GM23338 (cell line): Measurements from ENCODE around the gene MTCL3.

Experiments used
- ATAC-seq: fragments of 200-7000 bp; cut with Tn5 transposase; 3 replicates; pipeline ENCODE4 v1.9.1; 2020
- DNase-seq: peaks from one replicate; pipeline ENCODE4 v3.0.0-alpha.2; 2015; ENCODE audit warnings: low spot score
- H2AFZ ChIP-seq: fragments of 200-600 bp; sonication (generic); 2 replicates; pipeline ENCODE4 v1.8.0; 2016; ENCODE audit warnings: antibody characterized with exemption, mild to moderate bottlenecking, moderate library complexity
- H3F3A ChIP-seq: fragments of 200-600 bp; sonication (generic); replicated peaks from 2 replicates; pipeline ENCODE4 v1.8.0; 2017; ENCODE audit warnings: antibody characterized with exemption, mixed run types, low read depth
- H3K27ac ChIP-seq: fragments of 200-600 bp; sonication (generic); 2 replicates; pipeline ENCODE4 v1.6.1; 2016; ENCODE audit warnings: low read depth
- H3K27me3 ChIP-seq: fragments of 200-600 bp; sonication (generic); 2 replicates; pipeline ENCODE4 v1.8.0; 2016; ENCODE audit warnings: mild to moderate bottlenecking, mixed run types, moderate library complexity; ENCODE audit not compliant: insufficient read depth
- H3K36me3 ChIP-seq: fragments of 200-600 bp; sonication (generic); 2 replicates; pipeline ENCODE4 v1.8.0; 2016; ENCODE audit warnings: mild to moderate bottlenecking; ENCODE audit not compliant: insufficient read depth
- H3K4me1 ChIP-seq: fragments of 200-600 bp; sonication (generic); 2 replicates; pipeline ENCODE4 v1.8.0; 2016; ENCODE audit warnings: mild to moderate bottlenecking, moderate library complexity; ENCODE audit not compliant: insufficient read depth
- H3K4me2 ChIP-seq: fragments of 200-600 bp; sonication (generic); 2 replicates; pipeline ENCODE4 v1.7.1; 2017; ENCODE audit warnings: mixed run types
- H3K4me3 ChIP-seq: fragments of 200-600 bp; sonication (generic); 2 replicates; pipeline ENCODE4 v1.6.1; 2016; ENCODE audit warnings: mixed run types
- H3K79me2 ChIP-seq: fragments of 200-600 bp; sonication (generic); replicated peaks from 2 replicates; pipeline ENCODE4 v1.8.0; 2017; ENCODE audit warnings: mild to moderate bottlenecking; ENCODE audit not compliant: insufficient read depth
- H3K9me2 ChIP-seq: fragments of 200-600 bp; sonication (generic); 2 replicates; pipeline ENCODE4 v1.8.0; 2017; ENCODE audit not compliant: insufficient read depth
- H4K20me1 ChIP-seq: fragments of 200-600 bp; sonication (generic); replicated peaks from 2 replicates; pipeline ENCODE4 v1.8.0; 2017; ENCODE audit warnings: mild to moderate bottlenecking; ENCODE audit not compliant: insufficient read depth
- H3K27ac Mint-ChIP-seq: 2 replicates; pipeline ENCODE4 v1.8.0; 2020; ENCODE audit warnings: inconsistent platforms, mild to moderate bottlenecking, moderate library complexity, mixed read lengths
- H3K27me3 Mint-ChIP-seq: 3 replicates; pipeline ENCODE4 v1.8.0; 2022; ENCODE audit warnings: low read depth, mild to moderate bottlenecking, moderate library complexity, mixed read lengths, inconsistent platforms; ENCODE audit not compliant: insufficient read depth, poor library complexity
- H3K36me3 Mint-ChIP-seq: 3 replicates; pipeline ENCODE4 v1.8.0; 2021; ENCODE audit warnings: low read depth, mild to moderate bottlenecking, inconsistent platforms, moderate library complexity, mixed read lengths
- H3K4me1 Mint-ChIP-seq: 3 replicates; pipeline ENCODE4 v1.8.0; 2020; ENCODE audit warnings: mild to moderate bottlenecking, inconsistent platforms, mixed read lengths
- H3K4me3 Mint-ChIP-seq: 3 replicates; pipeline ENCODE4 v1.8.0; 2021; ENCODE audit warnings: moderate library complexity, mild to moderate bottlenecking, inconsistent platforms, mixed read lengths
- H3K9me3 Mint-ChIP-seq: 3 replicates; pipeline ENCODE4 v1.8.0; 2020; ENCODE audit warnings: moderate library complexity, mild to moderate bottlenecking, inconsistent platforms, mixed read lengths
- CREB1 ChIP-seq: fragments of 250-450 bp; sonication (Bioruptor Pico); IDR thresholded peaks from 2 replicates; pipeline ENCODE4 v1.5.0; 2020; ENCODE audit warnings: low read depth, mild to moderate bottlenecking, moderate library complexity
- CTCF ChIP-seq, 2 experiments: fragments of 200-600 bp in 1 of 2; sonication (generic) in 1 of 2; conservative IDR thresholded peaks; 2 replicates each; pipeline versions ENCODE4 v1.5.1 to v1.6.1; 2016 to 2017; ENCODE audit warnings: antibody characterized with exemption in 2 of 2, low read depth in 2 of 2, mild to moderate bottlenecking in 2 of 2, moderate library complexity in 1 of 2
- EZH2 ChIP-seq: fragments of 200-600 bp; sonication (generic); IDR thresholded peaks from one replicate; pipeline ENCODE4 v1.8.0; 2017; ENCODE audit warnings: antibody characterized with exemption, mild to moderate bottlenecking, low read depth; ENCODE audit not compliant: unreplicated experiment
- EZH2phosphoT487 ChIP-seq: fragments of 200-600 bp; sonication (generic); IDR thresholded peaks from one replicate; pipeline ENCODE4 v1.8.1; 2018; ENCODE audit warnings: antibody characterized with exemption; ENCODE audit not compliant: unreplicated experiment
- JUNB ChIP-seq: IDR thresholded peaks from one replicate; pipeline ENCODE4 v1.6.1; 2016; ENCODE audit warnings: antibody characterized with exemption; ENCODE audit not compliant: unreplicated experiment
- NANOG ChIP-seq: IDR thresholded peaks from 2 replicates; pipeline ENCODE4 v1.6.1; 2016; ENCODE audit warnings: antibody characterized with exemption, borderline replicate concordance
- POLR2AphosphoS5 ChIP-seq: IDR thresholded peaks from 2 replicates; pipeline ENCODE4 v1.6.1; 2016; ENCODE audit warnings: antibody characterized with exemption, low read depth
- STAT1 ChIP-seq: IDR thresholded peaks from one replicate; pipeline ENCODE4 v1.6.1; 2016; ENCODE audit warnings: antibody characterized with exemption; ENCODE audit not compliant: unreplicated experiment
- ZNF114 ChIP-seq: fragments of 250-450 bp; sonication (Bioruptor Pico); IDR thresholded peaks from 2 replicates; pipeline ENCODE4 v1.5.0; 2020; ENCODE audit warnings: mild to moderate bottlenecking, moderate library complexity
- ZNF331 ChIP-seq: fragments of 250-450 bp; sonication (Bioruptor Pico); IDR thresholded peaks from 2 replicates; pipeline ENCODE4 v1.5.0; 2020; ENCODE audit warnings: low read depth, mild to moderate bottlenecking, moderate library complexity
- TF ChIP-seq, protein P1 (sequence below): IDR thresholded peaks from 2 replicates; pipeline ENCODE4 v1.6.1; 2016; ENCODE audit warnings: antibody characterized with exemption
- TF ChIP-seq, protein P2 (sequence below): fragments of 250-450 bp; sonication (Bioruptor Pico); IDR thresholded peaks from 2 replicates; pipeline ENCODE4 v1.5.0; 2020; ENCODE audit warnings: mild to moderate bottlenecking, moderate library complexity
- TF ChIP-seq, protein P3 (sequence below): IDR thresholded peaks from one replicate; pipeline ENCODE4 v1.6.1; 2018; ENCODE audit warnings: antibody characterized with exemption; ENCODE audit not compliant: unreplicated experiment

MTCL3 gene

DNA sequence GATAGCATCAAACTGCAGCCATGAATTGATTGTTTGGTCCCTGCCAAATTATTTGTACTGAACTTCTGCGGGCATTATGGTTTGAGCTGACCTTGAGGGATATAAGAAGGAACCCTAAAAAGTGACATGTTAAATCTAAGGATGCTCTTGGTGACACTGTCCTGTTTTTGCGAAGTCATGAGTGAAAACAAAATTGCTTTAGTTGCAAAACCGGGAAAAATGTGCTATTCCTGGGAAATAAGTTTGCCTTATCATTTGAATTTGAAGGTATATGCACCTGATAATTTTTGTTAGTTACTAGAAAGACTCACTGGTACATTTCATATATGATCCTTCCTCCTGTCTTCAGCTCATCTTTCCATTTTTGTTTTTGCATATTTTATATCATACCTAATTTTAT lies 67.7 kb downstream of the MTCL3 start:
- Histone ChIP-seq H3K27ac (no peak overlapping the region), H3K79me2 (no peaks in the 10 kb centered on the region), H3K27me3 (no peaks in the 10 kb centered on the region), H3K9me2 (no peaks in the 10 kb centered on the region), H3K4me2 (no peak overlapping the region), H2AFZ (no peak overlapping the region), H3K36me3 (no peaks in the 10 kb centered on the region), H3K4me3 (no peak overlapping the region), H3K4me1 (peaks cover 5% of the 10 kb centered on the region), H4K20me1 (no peaks in the 10 kb centered on the region), H3F3A (no peaks in the 10 kb centered on the region)
- no peaks in the 10 kb centered on the region for H3K9me3 Mint-ChIP-seq
- H3K4me3 Mint-ChIP-seq = no peak overlapping the region
- H3K27me3 Mint-ChIP-seq = no peaks in the 10 kb centered on the region
- DNase-seq (no peak), ATAC-seq (no peak)
- H3K4me1 Mint-ChIP-seq = peaks cover 16% of the 10 kb centered on the region
- H3K36me3 Mint-ChIP-seq = peaks cover 31% of the 10 kb centered on the region
- no peak overlapping the region for H3K27ac Mint-ChIP-seq
- TF ChIP-seq, protein P1, sequence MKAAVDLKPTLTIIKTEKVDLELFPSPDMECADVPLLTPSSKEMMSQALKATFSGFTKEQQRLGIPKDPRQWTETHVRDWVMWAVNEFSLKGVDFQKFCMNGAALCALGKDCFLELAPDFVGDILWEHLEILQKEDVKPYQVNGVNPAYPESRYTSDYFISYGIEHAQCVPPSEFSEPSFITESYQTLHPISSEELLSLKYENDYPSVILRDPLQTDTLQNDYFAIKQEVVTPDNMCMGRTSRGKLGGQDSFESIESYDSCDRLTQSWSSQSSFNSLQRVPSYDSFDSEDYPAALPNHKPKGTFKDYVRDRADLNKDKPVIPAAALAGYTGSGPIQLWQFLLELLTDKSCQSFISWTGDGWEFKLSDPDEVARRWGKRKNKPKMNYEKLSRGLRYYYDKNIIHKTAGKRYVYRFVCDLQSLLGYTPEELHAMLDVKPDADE = no peak
- TF ChIP-seq EZH2 = no peak
- TF ChIP-seq, protein P2, sequence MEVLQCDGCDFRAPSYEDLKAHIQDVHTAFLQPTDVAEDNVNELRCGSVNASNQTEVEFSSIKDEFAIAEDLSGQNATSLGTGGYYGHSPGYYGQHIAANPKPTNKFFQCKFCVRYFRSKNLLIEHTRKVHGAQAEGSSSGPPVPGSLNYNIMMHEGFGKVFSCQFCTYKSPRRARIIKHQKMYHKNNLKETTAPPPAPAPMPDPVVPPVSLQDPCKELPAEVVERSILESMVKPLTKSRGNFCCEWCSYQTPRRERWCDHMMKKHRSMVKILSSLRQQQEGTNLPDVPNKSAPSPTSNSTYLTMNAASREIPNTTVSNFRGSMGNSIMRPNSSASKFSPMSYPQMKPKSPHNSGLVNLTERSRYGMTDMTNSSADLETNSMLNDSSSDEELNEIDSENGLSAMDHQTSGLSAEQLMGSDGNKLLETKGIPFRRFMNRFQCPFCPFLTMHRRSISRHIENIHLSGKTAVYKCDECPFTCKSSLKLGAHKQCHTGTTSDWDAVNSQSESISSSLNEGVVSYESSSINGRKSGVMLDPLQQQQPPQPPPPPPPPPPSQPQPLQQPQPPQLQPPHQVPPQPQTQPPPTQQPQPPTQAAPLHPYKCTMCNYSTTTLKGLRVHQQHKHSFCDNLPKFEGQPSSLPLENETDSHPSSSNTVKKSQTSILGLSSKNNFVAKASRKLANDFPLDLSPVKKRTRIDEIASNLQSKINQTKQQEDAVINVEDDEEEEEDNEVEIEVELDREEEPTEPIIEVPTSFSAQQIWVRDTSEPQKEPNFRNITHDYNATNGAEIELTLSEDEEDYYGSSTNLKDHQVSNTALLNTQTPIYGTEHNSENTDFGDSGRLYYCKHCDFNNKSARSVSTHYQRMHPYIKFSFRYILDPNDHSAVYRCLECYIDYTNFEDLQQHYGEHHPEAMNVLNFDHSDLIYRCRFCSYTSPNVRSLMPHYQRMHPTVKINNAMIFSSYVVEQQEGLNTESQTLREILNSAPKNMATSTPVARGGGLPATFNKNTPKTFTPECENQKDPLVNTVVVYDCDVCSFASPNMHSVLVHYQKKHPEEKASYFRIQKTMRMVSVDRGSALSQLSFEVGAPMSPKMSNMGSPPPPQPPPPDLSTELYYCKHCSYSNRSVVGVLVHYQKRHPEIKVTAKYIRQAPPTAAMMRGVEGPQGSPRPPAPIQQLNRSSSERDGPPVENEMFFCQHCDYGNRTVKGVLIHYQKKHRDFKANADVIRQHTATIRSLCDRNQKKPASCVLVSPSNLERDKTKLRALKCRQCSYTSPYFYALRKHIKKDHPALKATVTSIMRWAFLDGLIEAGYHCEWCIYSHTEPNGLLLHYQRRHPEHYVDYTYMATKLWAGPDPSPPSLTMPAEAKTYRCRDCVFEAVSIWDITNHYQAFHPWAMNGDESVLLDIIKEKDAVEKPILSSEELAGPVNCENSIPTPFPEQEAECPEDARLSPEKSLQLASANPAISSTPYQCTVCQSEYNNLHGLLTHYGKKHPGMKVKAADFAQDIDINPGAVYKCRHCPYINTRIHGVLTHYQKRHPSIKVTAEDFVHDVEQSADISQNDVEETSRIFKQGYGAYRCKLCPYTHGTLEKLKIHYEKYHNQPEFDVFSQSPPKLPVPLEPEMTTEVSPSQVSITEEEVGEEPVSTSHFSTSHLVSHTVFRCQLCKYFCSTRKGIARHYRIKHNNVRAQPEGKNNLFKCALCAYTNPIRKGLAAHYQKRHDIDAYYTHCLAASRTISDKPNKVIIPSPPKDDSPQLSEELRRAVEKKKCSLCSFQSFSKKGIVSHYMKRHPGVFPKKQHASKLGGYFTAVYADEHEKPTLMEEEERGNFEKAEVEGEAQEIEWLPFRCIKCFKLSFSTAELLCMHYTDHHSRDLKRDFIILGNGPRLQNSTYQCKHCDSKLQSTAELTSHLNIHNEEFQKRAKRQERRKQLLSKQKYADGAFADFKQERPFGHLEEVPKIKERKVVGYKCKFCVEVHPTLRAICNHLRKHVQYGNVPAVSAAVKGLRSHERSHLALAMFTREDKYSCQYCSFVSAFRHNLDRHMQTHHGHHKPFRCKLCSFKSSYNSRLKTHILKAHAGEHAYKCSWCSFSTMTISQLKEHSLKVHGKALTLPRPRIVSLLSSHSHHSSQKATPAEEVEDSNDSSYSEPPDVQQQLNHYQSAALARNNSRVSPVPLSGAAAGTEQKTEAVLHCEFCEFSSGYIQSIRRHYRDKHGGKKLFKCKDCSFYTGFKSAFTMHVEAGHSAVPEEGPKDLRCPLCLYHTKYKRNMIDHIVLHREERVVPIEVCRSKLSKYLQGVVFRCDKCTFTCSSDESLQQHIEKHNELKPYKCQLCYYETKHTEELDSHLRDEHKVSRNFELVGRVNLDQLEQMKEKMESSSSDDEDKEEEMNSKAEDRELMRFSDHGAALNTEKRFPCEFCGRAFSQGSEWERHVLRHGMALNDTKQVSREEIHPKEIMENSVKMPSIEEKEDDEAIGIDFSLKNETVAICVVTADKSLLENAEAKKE = no peak
- TF ChIP-seq STAT1 = no peak
- TF ChIP-seq EZH2phosphoT487 = no peak
- TF ChIP-seq NANOG = no peak
- TF ChIP-seq JUNB = no peak
- no peak for TF ChIP-seq ZNF331
- no peak for TF ChIP-seq POLR2AphosphoS5
- no peak for TF ChIP-seq CREB1 (CRISPR knock-in tag)
- no peak for TF ChIP-seq ZNF114 (CRISPR knock-in tag)
- TF ChIP-seq CTCF (conservative IDR thresholded peaks at IDR 0.05; ENCODE audit: low read depth in 2 of 2) = no peak
- TF ChIP-seq, protein P3, sequence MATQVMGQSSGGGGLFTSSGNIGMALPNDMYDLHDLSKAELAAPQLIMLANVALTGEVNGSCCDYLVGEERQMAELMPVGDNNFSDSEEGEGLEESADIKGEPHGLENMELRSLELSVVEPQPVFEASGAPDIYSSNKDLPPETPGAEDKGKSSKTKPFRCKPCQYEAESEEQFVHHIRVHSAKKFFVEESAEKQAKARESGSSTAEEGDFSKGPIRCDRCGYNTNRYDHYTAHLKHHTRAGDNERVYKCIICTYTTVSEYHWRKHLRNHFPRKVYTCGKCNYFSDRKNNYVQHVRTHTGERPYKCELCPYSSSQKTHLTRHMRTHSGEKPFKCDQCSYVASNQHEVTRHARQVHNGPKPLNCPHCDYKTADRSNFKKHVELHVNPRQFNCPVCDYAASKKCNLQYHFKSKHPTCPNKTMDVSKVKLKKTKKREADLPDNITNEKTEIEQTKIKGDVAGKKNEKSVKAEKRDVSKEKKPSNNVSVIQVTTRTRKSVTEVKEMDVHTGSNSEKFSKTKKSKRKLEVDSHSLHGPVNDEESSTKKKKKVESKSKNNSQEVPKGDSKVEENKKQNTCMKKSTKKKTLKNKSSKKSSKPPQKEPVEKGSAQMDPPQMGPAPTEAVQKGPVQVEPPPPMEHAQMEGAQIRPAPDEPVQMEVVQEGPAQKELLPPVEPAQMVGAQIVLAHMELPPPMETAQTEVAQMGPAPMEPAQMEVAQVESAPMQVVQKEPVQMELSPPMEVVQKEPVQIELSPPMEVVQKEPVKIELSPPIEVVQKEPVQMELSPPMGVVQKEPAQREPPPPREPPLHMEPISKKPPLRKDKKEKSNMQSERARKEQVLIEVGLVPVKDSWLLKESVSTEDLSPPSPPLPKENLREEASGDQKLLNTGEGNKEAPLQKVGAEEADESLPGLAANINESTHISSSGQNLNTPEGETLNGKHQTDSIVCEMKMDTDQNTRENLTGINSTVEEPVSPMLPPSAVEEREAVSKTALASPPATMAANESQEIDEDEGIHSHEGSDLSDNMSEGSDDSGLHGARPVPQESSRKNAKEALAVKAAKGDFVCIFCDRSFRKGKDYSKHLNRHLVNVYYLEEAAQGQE = no peak
